GM12878 (cell line): Measurements from ENCODE around the gene ATP2A3. TPM values are rescaled to one million over a fixed set of nuclear protein-coding genes. Genes with fewer than 3 reads are reported as not detected.

Source experiments
- ATAC-seq: fragments of 200-7000 bp; cut with Tn5 transposase; 3 replicates; pipeline ENCODE4 v1.9.1; 2020; ENCODE audit warnings: mild to moderate bottlenecking, moderate library complexity
- BruUV-seq: library from RNA; stranded (reverse); fragments of 400-500 nt; replicated peaks from 2 replicates; lab custom pipeline; 2021; lab: Mats Ljungman, UMichigan
- CTCF ChIA-PET: fragments of 300-600 bp; sonication (Branson Sonifier 250); formaldehyde crosslinking; extraction: SDS; loops from one replicate; lab custom pipeline; 2021; ENCODE audit warnings: inconsistent platforms; lab: Yijun Ruan, JAX
- POLR2A ChIA-PET: fragments of 350-600 bp; formaldehyde crosslinking; extraction: SDS; loops from one replicate; lab custom pipeline; 2021; ENCODE audit warnings: inconsistent platforms; lab: Charles Lee
- RAD21 ChIA-PET: fragments of 300-600 bp; sonication (Branson Sonifier 250); formaldehyde crosslinking; loops from one replicate; lab custom pipeline; 2023; ENCODE audit warnings: antibody characterized with exemption; ENCODE audit not compliant: unreplicated experiment; lab: Charles Lee
- SMC1A ChIA-PET: fragments of 300-600 bp; sonication (Branson Sonifier 250); formaldehyde crosslinking; loops from one replicate; lab custom pipeline; 2023; ENCODE audit not compliant: unreplicated experiment, uncharacterized antibody; lab: Charles Lee
- DNase-seq: peaks from one replicate; pipeline ENCODE4 v3.0.0-alpha.2; 2011; ENCODE audit warnings: low read depth, low spot score
- FAIRE-seq: peaks from 3 replicates; lab custom pipeline; 2011; peaks lifted over from hg19 to GRCh38; lab: Jason Lieb, UNC
- H2AFZ ChIP-seq: 2 replicates; pipeline ENCODE4 v1.6.0; 2011; ENCODE audit warnings: low read depth, low read length, control low read depth; ENCODE audit not compliant: control insufficient read depth
- H3K27ac ChIP-seq: 2 replicates; pipeline ENCODE4 v1.5.1; 2011; ENCODE audit warnings: control low read depth; ENCODE audit not compliant: control insufficient read depth, insufficient read depth
- H3K27me3 ChIP-seq, 2 experiments: replicated peaks in 1 of 2; 2 replicates each; pipeline versions ENCODE4 v1.6.0 to v1.6.1; 2011; ENCODE audit warnings: low read length in 1 of 2; ENCODE audit not compliant: control insufficient read depth in 2 of 2, insufficient read depth in 2 of 2
- H3K36me3 ChIP-seq, 2 experiments: 2 replicates each; pipeline ENCODE4 v1.5.1; 2011; ENCODE audit warnings: low read length in 1 of 2; ENCODE audit not compliant: control insufficient read depth in 2 of 2, insufficient read depth in 2 of 2
- H3K4me1 ChIP-seq: 2 replicates; pipeline ENCODE4 v1.6.1; 2011; ENCODE audit warnings: mild to moderate bottlenecking, low read length, moderate library complexity, mixed read lengths; ENCODE audit not compliant: control insufficient read depth, insufficient read depth
- H3K4me2 ChIP-seq: 2 replicates; pipeline ENCODE4 v1.6.0; 2011; ENCODE audit warnings: control low read depth; ENCODE audit not compliant: control insufficient read depth, insufficient read depth
- H3K4me3 ChIP-seq: fragments of 200-600 bp; sonication (generic); 2 replicates; pipeline ENCODE4 v1.5.1; 2016
- H3K79me2 ChIP-seq: 2 replicates; pipeline ENCODE4 v1.6.0; 2011; ENCODE audit warnings: low read length; ENCODE audit not compliant: control insufficient read depth, insufficient read depth
- H3K9ac ChIP-seq: 2 replicates; pipeline ENCODE4 v1.8.0; 2011; ENCODE audit warnings: low read length, control low read depth, mixed read lengths; ENCODE audit not compliant: control insufficient read depth, insufficient read depth
- H3K9me3 ChIP-seq: replicated peaks from 3 replicates; pipeline ENCODE4 v1.5.1; 2011; ENCODE audit warnings: mild to moderate bottlenecking, low read length; ENCODE audit not compliant: control insufficient read depth, insufficient read depth
- H4K20me1 ChIP-seq: 2 replicates; pipeline ENCODE4 v1.6.0; 2011; ENCODE audit not compliant: control insufficient read depth, insufficient read depth
- CREB1 ChIP-seq: IDR thresholded peaks from 2 replicates; pipeline ENCODE4 v1.6.1; 2012; ENCODE audit warnings: low read depth, mild to moderate bottlenecking, inconsistent platforms
- NFIC ChIP-seq: IDR thresholded peaks from 2 replicates; pipeline ENCODE4 v1.6.1; 2012; ENCODE audit warnings: low read depth, mild to moderate bottlenecking, inconsistent platforms, low read length, moderate library complexity
- NRF1 ChIP-seq: conservative IDR thresholded peaks from 2 replicates; pipeline ENCODE4 v1.6.1; 2011; ENCODE audit warnings: mild to moderate bottlenecking, low read depth, low read length, improper control_type of control experiment
- POLR2A ChIP-seq: IDR thresholded peaks from 2 replicates; pipeline ENCODE4 v1.6.1; 2011; ENCODE audit warnings: low read depth, mild to moderate bottlenecking, low read length
- POU2F2 ChIP-seq: IDR thresholded peaks from 3 replicates; pipeline ENCODE4 v1.6.1; 2011; ENCODE audit warnings: low read depth, mild to moderate bottlenecking, low read length, borderline replicate concordance
- RELA ChIP-seq: fragments of 450-650 bp; IDR thresholded peaks from 2 replicates; pipeline ENCODE4 v1.8.0; 2014; ENCODE audit warnings: borderline replicate concordance; ENCODE audit not compliant: partially characterized antibody
- SUPT20H ChIP-seq: IDR thresholded peaks from 2 replicates; pipeline ENCODE4 v1.6.1; 2011; ENCODE audit warnings: low read depth, mild to moderate bottlenecking, low read length, moderate library complexity, borderline replicate concordance; ENCODE audit not compliant: control insufficient read depth
- YY1 ChIP-seq: IDR thresholded peaks from 2 replicates; pipeline ENCODE4 v1.6.1; 2011; ENCODE audit warnings: low read depth, mild to moderate bottlenecking, low read length
- WGBS: methylation state at CpG from one replicate; pipeline ENCODE4 v1.1.6; 2016; ENCODE audit warnings: low lambda C conversion rate; ENCODE audit not compliant: insufficient replicate concordance, insufficient coverage; ENCODE audit errors: missing lambda C conversion rate; 5-methylcytosine and 5-hydroxymethylcytosine counted together
- in situ Hi-C: fragments of 300-500 bp; cut with MboI; formaldehyde crosslinking; loops from 9 replicates; pipeline ENCODE4 v1.14.3; 2018; ENCODE audit warnings: mixed read lengths
- intact Hi-C: fragments of 100-400 bp; cut with micrococcal nuclease; formaldehyde crosslinking; loops from one replicate; pipeline ENCODE4 v1.14.2; 2022; ENCODE audit not compliant: unreplicated experiment
- polyA plus RNA-seq, 11 experiments: library from polyadenylated mRNA; depleted of rRNA in 4 of 11; unstranded in 6 of 11; stranded (reverse) in 5 of 11; fragments of >200 nt; fragmentation: Nextera tagmentation in 4 of 11; fragmentation: Illumina TruSeq in 1 of 11; extraction: Ambion mirVana in 4 of 11; extraction: Trizol in 1 of 11; gene quantifications; 1 replicate in 1 of 11; 2 replicates in 10 of 11; pipeline versions ENCODE4 v1.2.1 to v1.2.3, GENCODE V29; 2011 to 2016; ENCODE audit warnings: inconsistent platforms in 2 of 11, missing spikeins in 2 of 11, low read depth in 1 of 11
- total RNA-seq, 4 experiments: library from RNA; depleted of rRNA in 3 of 4; stranded (reverse); fragments of >200 nt in 3 of 4; fragmentation: Illumina TruSeq in 1 of 4; extraction: Trizol in 1 of 4; gene quantifications; 2 replicates each; pipeline versions ENCODE4 v1.2.1 to v1.2.3, GENCODE V29; 2013 to 2021

The ATP2A3 gene
- total and polyA plus RNA-seq, 10 of the 15 experiments (the other 5 are each of a cell fraction or from before 2014, with no cell fraction given): 1.0 to 99.2 (median 37.9) TPM

DNA sequence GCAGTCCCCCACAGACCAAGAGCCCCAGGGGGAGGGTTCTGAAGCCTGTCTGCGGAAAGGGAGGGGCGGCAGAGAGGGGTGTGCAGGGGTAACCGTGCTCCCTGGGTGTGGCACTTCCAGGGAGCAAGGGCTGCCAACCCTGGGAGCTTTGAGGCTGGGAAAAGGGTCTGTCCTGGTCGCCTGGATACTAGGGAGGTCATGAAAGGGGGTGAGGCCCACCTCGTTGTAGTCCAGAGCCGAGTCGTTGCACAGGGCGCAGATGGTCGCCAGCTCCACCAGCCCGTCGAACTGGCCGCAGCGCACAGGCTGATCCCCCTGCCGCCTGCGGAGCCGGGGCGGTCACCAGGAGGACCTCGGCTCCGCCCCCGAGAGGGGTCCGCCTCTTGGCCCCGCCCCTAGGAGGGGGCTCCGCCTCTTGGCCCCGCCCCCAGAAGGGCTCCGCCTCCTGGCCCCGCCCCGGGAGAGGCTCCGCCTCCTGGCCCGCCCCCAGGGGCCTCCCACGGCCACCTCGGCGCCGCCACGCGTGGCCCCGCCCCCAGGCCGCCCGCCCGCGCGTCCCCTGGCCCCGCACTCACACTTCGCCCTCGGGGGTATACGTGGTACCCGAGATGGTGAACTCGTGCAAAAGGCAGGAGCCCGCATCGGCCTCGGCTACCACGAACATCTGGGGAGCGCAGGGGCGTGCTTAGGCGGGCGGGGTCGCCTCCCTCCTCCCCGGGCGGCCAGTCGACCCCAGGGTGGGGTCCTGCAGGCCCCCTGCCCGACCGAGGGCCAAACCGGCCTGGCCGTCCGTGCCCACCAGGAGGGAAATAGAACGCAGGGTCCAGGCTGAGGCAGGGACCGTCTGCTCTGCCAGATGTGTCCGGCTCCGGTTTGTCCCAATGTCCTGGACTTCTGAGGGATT is 19.5 kb downstream of the ATP2A3 start (continued):
- TF ChIP-seq NRF1 (no peak), POU2F2 (no peak), NFIC (no peak), RELA (no peak), CREB1 (no peak), YY1 (no peak)
- TF ChIP-seq, all 136 proteins: peak for 0

DNA sequence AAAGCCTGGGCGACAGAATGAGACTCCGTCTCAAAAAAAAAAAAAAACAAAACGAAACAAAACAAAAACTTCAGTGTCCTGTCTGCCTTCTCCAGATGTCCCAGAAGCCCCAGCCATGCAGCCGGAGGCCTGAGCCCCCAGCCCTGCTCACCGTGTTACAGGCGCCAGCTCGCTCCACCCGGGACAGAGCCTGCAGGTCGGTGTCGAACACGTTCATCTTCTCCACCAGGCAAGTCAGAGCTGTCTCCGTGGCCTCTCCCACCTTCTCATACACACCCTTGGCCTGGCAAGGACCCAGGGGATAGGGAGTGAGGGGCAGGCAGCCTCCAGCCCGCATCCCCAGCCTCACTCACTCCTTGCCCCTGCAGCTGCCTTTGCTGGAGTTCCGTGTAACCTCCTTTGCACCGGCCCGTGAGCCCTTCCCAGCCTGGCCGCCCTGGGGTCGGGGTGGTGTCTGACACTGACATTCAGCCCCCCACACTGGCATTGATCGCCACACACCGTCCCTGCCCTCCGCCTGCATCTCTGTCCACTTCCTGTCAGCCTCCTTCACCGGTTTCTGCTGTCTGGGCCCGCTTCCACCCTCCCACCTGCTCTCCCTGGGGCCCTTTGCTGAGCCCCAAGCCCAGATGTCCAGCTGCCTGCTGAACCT is 20.9 kb downstream of the ATP2A3 start:
- DNase-seq (no peak), FAIRE-seq (no peak), ATAC-seq (no peak)
- Histone ChIP-seq H3K4me1 (no peaks in the 10 kb centered on the region), H3K4me3 (no peak overlapping the region), H3K9ac (no peak overlapping the region), H3K4me2 (no peak overlapping the region), H3K27me3 (no peaks in the 10 kb centered on the region), H4K20me1 (no peaks in the 10 kb centered on the region), H2AFZ (no peak overlapping the region), H3K79me2 (no peaks in the 10 kb centered on the region), H3K36me3 (peaks cover 16 to 34% of the 10 kb centered on the region in 2 experiments), H3K9me3 (no peaks in the 10 kb centered on the region; the same call in 2 of the 3 replicates), H3K27ac (no peak overlapping the region)
- intact Hi-C loops (no loop called here), in situ Hi-C loops (no loop called here)
- POLR2A ChIA-PET: no interaction called here
- SMC1A ChIA-PET: no interaction called here
- CTCF ChIA-PET: no interaction called here
- no TSS peak for BruUV-seq
- TF ChIP-seq SUPT20H (no peak), POLR2A (0 out of 2 replicates have a peak, but pooled peaks have one; percentile 17)
- RAD21 ChIA-PET: no interaction called here
- WGBS: 93% methylated on average over 23 of the region's 23 CpGs
